Neuronal stem cell (in vitro differentiated cells): Measurements from ENCODE around the gene FBXO46.

ENCODE experiments used
- DNase-seq: peaks from one replicate; pipeline ENCODE4 v3.0.0-alpha.2; 2013; ENCODE audit warnings: low spot score
- H2AFZ ChIP-seq: one replicate; pipeline ENCODE4 v1.6.1; 2013; ENCODE audit warnings: mild to moderate bottlenecking, low read length, inconsistent platforms
- H2AK5ac ChIP-seq: 2 replicates; pipeline ENCODE4 v1.6.1; 2013; ENCODE audit warnings: low read depth, mild to moderate bottlenecking, inconsistent platforms, low read length, moderate library complexity, mixed read lengths
- H2BK120ac ChIP-seq: 2 replicates; pipeline ENCODE4 v1.6.1; 2013; ENCODE audit warnings: low read depth, mild to moderate bottlenecking, inconsistent platforms, low read length, moderate library complexity, mixed read lengths
- H2BK12ac ChIP-seq: one replicate; pipeline ENCODE4 v1.6.1; 2013; ENCODE audit warnings: low read length, inconsistent platforms
- H2BK15ac ChIP-seq: 2 replicates; pipeline ENCODE4 v1.6.1; 2013; ENCODE audit warnings: mild to moderate bottlenecking, low read length, inconsistent platforms, mixed read lengths
- H2BK5ac ChIP-seq: one replicate; pipeline ENCODE4 v1.6.1; 2013; ENCODE audit warnings: inconsistent platforms, mild to moderate bottlenecking, low read length, moderate library complexity
- H3K14ac ChIP-seq: one replicate; pipeline ENCODE4 v1.6.1; 2013; ENCODE audit warnings: low read length, inconsistent platforms
- H3K18ac ChIP-seq: 2 replicates; pipeline ENCODE4 v1.6.1; 2013; ENCODE audit warnings: low read length, inconsistent platforms
- H3K23ac ChIP-seq: 2 replicates; pipeline ENCODE4 v1.6.1; 2013; ENCODE audit warnings: low read depth, mild to moderate bottlenecking, mixed read lengths, low read length, inconsistent platforms; ENCODE audit not compliant: poor library complexity
- H3K27ac ChIP-seq: replicated peaks from 3 replicates; pipeline ENCODE4 v1.5.1; 2013; ENCODE audit warnings: low read length, inconsistent platforms
- H3K27me3 ChIP-seq, 3 experiments: 2 replicates each; pipeline ENCODE4 v1.6.1; 2013; ENCODE audit warnings: low read length in 3 of 3, mild to moderate bottlenecking in 2 of 3, inconsistent platforms in 1 of 3, low read depth in 1 of 3, mixed read lengths in 1 of 3, moderate library complexity in 1 of 3; ENCODE audit not compliant: control insufficient read depth in 3 of 3, insufficient read depth in 3 of 3
- H3K36me3 ChIP-seq, 2 donors: replicated peaks in 1 of 2; 2 replicates each; pipeline ENCODE4 v1.6.1; 2013; ENCODE audit warnings: low read length in 2 of 2; ENCODE audit not compliant: control insufficient read depth in 2 of 2, insufficient read depth in 2 of 2
- H3K4ac ChIP-seq: 2 replicates; pipeline ENCODE4 v1.6.1; 2013; ENCODE audit warnings: inconsistent platforms, mild to moderate bottlenecking, low read length, moderate library complexity
- H3K4me1 ChIP-seq, 2 donors: 1 replicate in 1 of 2; 2 replicates in 1 of 2; pipeline ENCODE4 v1.6.1; 2013; ENCODE audit warnings: low read length in 2 of 2, low read depth in 1 of 2; ENCODE audit not compliant: control insufficient read depth in 2 of 2, insufficient read depth in 1 of 2
- H3K4me2 ChIP-seq: one replicate; pipeline ENCODE4 v1.6.1; 2013; ENCODE audit warnings: mild to moderate bottlenecking, low read length, inconsistent platforms; ENCODE audit not compliant: insufficient read depth, poor library complexity, severe bottlenecking
- H3K4me3 ChIP-seq, 2 donors: 2 replicates each; pipeline ENCODE4 v1.5.1; 2013; ENCODE audit warnings: low read length in 2 of 2, mild to moderate bottlenecking in 2 of 2, inconsistent platforms in 1 of 2, moderate library complexity in 1 of 2
- H3K79me1 ChIP-seq: one replicate; pipeline ENCODE4 v1.6.1; 2013; ENCODE audit warnings: low read depth, mild to moderate bottlenecking, inconsistent platforms, low read length, moderate library complexity
- H3K9ac ChIP-seq: one replicate; pipeline ENCODE4 v1.6.1; 2013; ENCODE audit warnings: mild to moderate bottlenecking, low read depth, low read length, inconsistent platforms; ENCODE audit not compliant: poor library complexity
- H3K9me3 ChIP-seq, 2 donors: replicated peaks in 1 of 2; 2 replicates each; pipeline versions ENCODE3 to v1.6.1; 2013; ENCODE audit warnings: low read length in 2 of 2, mild to moderate bottlenecking in 2 of 2, inconsistent platforms in 1 of 2, low read depth in 1 of 2, mixed read lengths in 1 of 2, moderate library complexity in 1 of 2; ENCODE audit not compliant: control insufficient read depth in 2 of 2, insufficient read depth in 1 of 2
- H4K8ac ChIP-seq: one replicate; pipeline ENCODE4 v1.6.1; 2013; ENCODE audit warnings: low read depth, mild to moderate bottlenecking, inconsistent platforms, low read length, moderate library complexity
- H4K91ac ChIP-seq: one replicate; pipeline ENCODE4 v1.6.1; 2013; ENCODE audit warnings: low read length, low read depth, mild to moderate bottlenecking, inconsistent platforms; ENCODE audit not compliant: poor library complexity
- WGBS, 2 donors: extraction: QIAGEN DNeasy Blood & Tissue Kit; methylation state at CpG; one replicate each; pipeline ENCODE4 v1.1.7; 2013; ENCODE audit warnings: missing lambda C conversion rate in 2 of 2, mixed read lengths in 1 of 2; ENCODE audit not compliant: insufficient read length in 2 of 2, insufficient replicate concordance in 1 of 2; ENCODE audit errors: extremely low coverage in 2 of 2; 5-methylcytosine and 5-hydroxymethylcytosine counted together

FBXO46 gene

GRCh38 chr19:45757695-45758094, 27.0 kb upstream of the FBXO46 start:
- H3K23ac ChIP-seq = no peak overlapping the region
- no peak overlapping the region for H2BK12ac ChIP-seq
- H3K27ac ChIP-seq = no peak overlapping the region
- H3K27me3 ChIP-seq = peaks cover 0 to 20% (median 0%) of the 10 kb centered on the region in 3 experiments
- no peak overlapping the region for H4K8ac ChIP-seq
- no CpG with 5 or more reads among the region's 9 CpGs for WGBS, 2 donors
- H3K79me1 ChIP-seq = no peaks in the 10 kb centered on the region
- H3K36me3 ChIP-seq = no peaks in the 10 kb centered on the region
- H3K14ac ChIP-seq = no peak overlapping the region
- H3K4me1 ChIP-seq = peaks cover 4 to 6% of the 10 kb centered on the region in 2 donors
- H2AFZ ChIP-seq = no peak overlapping the region
- H2BK15ac ChIP-seq = no peak overlapping the region
- no peak overlapping the region for H2BK5ac ChIP-seq
- H3K4ac ChIP-seq = no peak overlapping the region
- H3K4me2 ChIP-seq = no peak overlapping the region
- no peak overlapping the region for H3K18ac ChIP-seq
- H4K91ac ChIP-seq = no peak overlapping the region
- H3K4me3 ChIP-seq = no peak overlapping the region
- no peaks in the 10 kb centered on the region for H3K9me3 ChIP-seq
- no peak overlapping the region for H2AK5ac ChIP-seq
- H3K9ac ChIP-seq = no peak overlapping the region
- H2BK120ac ChIP-seq = no peak overlapping the region
- no peak for DNase-seq

- Histone ChIP-seq H3K18ac (no peak overlapping the region), H2BK15ac (peak overlapping the region; percentile 87), H2AK5ac (peak overlapping the region; percentile 68), H4K91ac (no peak overlapping the region), H3K36me3 (no peaks in the 10 kb centered on the region), H3K79me1 (no peaks in the 10 kb centered on the region), H3K4ac (no peak overlapping the region), H2BK5ac (no peak overlapping the region), H3K27ac (no peak overlapping the region), H2BK12ac (no peak overlapping the region), H3K4me1 (peaks cover 4 to 6% of the 10 kb centered on the region in 2 donors), H3K27me3 (peaks cover 0 to 20% (median 0%) of the 10 kb centered on the region in 3 experiments), H2AFZ (no peak overlapping the region), H4K8ac (no peak overlapping the region), H3K4me2 (no peak overlapping the region), H3K9ac (peak overlapping the region; percentile 27), H3K23ac (no peak overlapping the region), H3K14ac (no peak overlapping the region), H2BK120ac (no peak overlapping the region), H3K9me3 (no peaks in the 10 kb centered on the region), H3K4me3 (no peak overlapping the region)
- no peak for DNase-seq
- WGBS, 2 donors = no CpG with 5 or more reads among the region's 8 CpGs
These were observed 23.6 kb upstream of the FBXO46 start for GRCh38 chr19:45754323-45754722.

- Histone ChIP-seq H3K4me2 (no peak overlapping the region), H2AFZ (peak overlapping the region; percentile 76), H2BK12ac (no peak overlapping the region), H4K8ac (no peak overlapping the region), H3K18ac (peak overlapping the region; percentile 76), H3K36me3 (no peaks in the 10 kb centered on the region), H4K91ac (no peak overlapping the region), H2BK120ac (no peak overlapping the region), H3K9me3 (no peaks in the 10 kb centered on the region), H3K14ac (no peak overlapping the region), H3K4ac (no peak overlapping the region), H3K79me1 (no peaks in the 10 kb centered on the region), H3K4me1 (peaks cover 4 to 6% of the 10 kb centered on the region in 2 donors), H3K23ac (no peak overlapping the region), H2AK5ac (no peak overlapping the region), H3K4me3 (no peak overlapping the region), H2BK15ac (peak overlapping the region; percentile 97), H3K27me3 (peaks cover 0 to 15% (median 0%) of the 10 kb centered on the region in 3 experiments), H3K9ac (no peak overlapping the region), H2BK5ac (peak overlapping the region; percentile 59), H3K27ac (no peak overlapping the region)
- no CpG with 5 or more reads among the region's 6 CpGs for WGBS, 2 donors
- no peak for DNase-seq
These were observed 22.9 kb upstream of the FBXO46 start for GRCh38 chr19:45753548-45753947.

- no peak overlapping the region for H3K18ac ChIP-seq
- no peaks in the 10 kb centered on the region for H3K9me3 ChIP-seq
- H2AK5ac ChIP-seq = no peak overlapping the region
- WGBS, 2 donors = no CpG with 5 or more reads among the region's 12 CpGs
- H2BK12ac ChIP-seq = no peak overlapping the region
- no peaks in the 10 kb centered on the region for H3K79me1 ChIP-seq
- H3K27ac ChIP-seq = no peak overlapping the region
- no peaks in the 10 kb centered on the region for H3K36me3 ChIP-seq
- no peak overlapping the region for H2AFZ ChIP-seq
- no peak overlapping the region for H3K9ac ChIP-seq
- no peak overlapping the region for H3K4me2 ChIP-seq
- H3K4ac ChIP-seq = no peak overlapping the region
- H4K91ac ChIP-seq = no peak overlapping the region
- H4K8ac ChIP-seq = no peak overlapping the region
- no peak overlapping the region for H2BK15ac ChIP-seq
- no peak overlapping the region for H2BK5ac ChIP-seq
- H2BK120ac ChIP-seq = no peak overlapping the region
- H3K14ac ChIP-seq = no peak overlapping the region
- H3K4me1 ChIP-seq = peaks cover 4 to 6% of the 10 kb centered on the region in 2 donors
- H3K23ac ChIP-seq = no peak overlapping the region
- H3K4me3 ChIP-seq = no peak overlapping the region
- peaks cover 0 to 15% (median 0%) of the 10 kb centered on the region in 3 experiments for H3K27me3 ChIP-seq
- DNase-seq = no peak
These were observed 21.9 kb upstream of the FBXO46 start for GRCh38 chr19:45752639-45753038.
